GM12801 (cell line): Measurements from ENCODE around the gene PPP2R1B.

Source experiments
- CTCF ChIP-seq: IDR thresholded peaks from one replicate; pipeline ENCODE4 v1.5.1; 2011; ENCODE audit warnings: control low read depth; ENCODE audit not compliant: insufficient read length; ENCODE audit errors: extremely low read depth

Gene PPP2R1B

GRCh38 chr11:111734101-111734953 lies 31.9 kb downstream of the PPP2R1B start:
- TF ChIP-seq CTCF, result no peak

GRCh38 chr11:111733611-111734088 lies 32.5 kb downstream of the PPP2R1B start:
- no peak for TF ChIP-seq CTCF

DNA sequence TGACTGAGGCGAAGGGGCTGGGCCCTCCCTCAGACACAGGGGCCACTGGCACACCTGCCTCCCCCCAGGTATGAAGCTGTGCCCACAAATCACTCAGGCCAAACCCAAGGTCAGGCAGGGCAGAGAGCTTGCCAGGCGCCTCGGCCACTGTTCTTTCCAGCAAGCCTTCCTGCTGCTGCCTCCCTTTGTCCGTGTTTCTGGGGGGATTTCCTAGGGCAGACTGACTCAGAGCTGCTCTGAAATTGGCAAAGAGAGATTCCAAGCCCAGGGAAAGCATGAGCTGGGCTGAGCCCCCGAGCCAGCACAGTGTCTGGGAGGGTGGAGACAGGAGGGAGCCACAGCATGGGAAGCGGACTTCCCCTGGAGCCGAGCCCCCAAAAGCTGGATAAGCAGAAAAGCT lies 33.2 kb downstream of the PPP2R1B start:
- TF ChIP-seq CTCF, result no peak

- TF ChIP-seq CTCF, result no peak
Measured at GRCh38 chr11:111731821-111732220, 34.4 kb downstream of the PPP2R1B start.

GRCh38 chr11:111730871-111731591 lies 35.2 kb downstream of the PPP2R1B start:
- TF ChIP-seq CTCF, result no peak

DNA sequence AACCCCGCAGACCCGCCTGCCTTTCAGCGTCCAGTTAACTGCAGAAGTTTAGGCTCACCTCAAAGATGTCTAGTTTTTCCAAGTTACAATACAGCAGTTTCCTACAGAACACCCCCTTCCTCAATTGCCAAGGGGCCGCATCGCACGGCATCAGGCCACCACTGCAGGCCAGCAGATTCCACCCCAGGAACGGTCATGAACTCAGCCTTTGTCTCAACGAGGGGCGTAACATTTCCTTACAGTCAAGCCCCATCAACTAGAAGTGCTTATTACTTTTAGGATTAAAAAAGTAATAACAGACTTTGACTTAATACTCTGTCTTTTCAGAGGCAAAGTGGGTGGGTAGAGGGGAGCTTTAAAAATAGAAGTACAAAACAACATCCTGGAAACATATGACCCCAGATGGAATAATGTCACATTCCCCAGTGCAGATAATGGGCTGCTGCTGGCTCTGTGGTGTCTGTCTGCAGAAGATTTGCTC lies 36.3 kb downstream of the PPP2R1B start:
- TF ChIP-seq CTCF, result no peak

GRCh38 chr11:111729071-111729830 lies 36.9 kb downstream of the PPP2R1B start:
- no peak for TF ChIP-seq CTCF
